CD8-positive, alpha-beta memory T cell (primary cell): ENCODE data around the gene TC2N. TPM values are rescaled to one million over a fixed set of nuclear protein-coding genes. Genes with fewer than 3 reads are reported as not detected.
"Not testable (repeated sequence)": the region's sequence is repeated elsewhere in the genome, so short reads cannot be mapped to it uniquely, and the experiment has no call there.

ENCODE experiments used
- CTCF ChIA-PET: fragments of 350-600 bp; sonication (Branson Sonifier 250); formaldehyde crosslinking; loops from one replicate; lab custom pipeline; 2021; ENCODE audit warnings: antibody characterized with exemption; lab: Charles Lee
- POLR2A ChIA-PET: fragments of 350-600 bp; sonication (Branson Sonifier 250); formaldehyde crosslinking; loops from one replicate; lab custom pipeline; 2021; ENCODE audit warnings: antibody characterized with exemption; lab: Charles Lee
- DNase-seq, 5 donors: peaks; one replicate each; pipeline versions ENCODE4 v3.0.0 to v3.0.0-alpha.2; 2020 to 2022; ENCODE audit warnings: mixed read lengths in 1 of 5
- H3K27ac ChIP-seq: one replicate; pipeline ENCODE4 v1.7.0; 2013; ENCODE audit warnings: low read depth, mild to moderate bottlenecking, low read length, moderate library complexity
- H3K27me3 ChIP-seq: 2 replicates; pipeline ENCODE4 v1.7.0; 2013; ENCODE audit warnings: low read length, mild to moderate bottlenecking; ENCODE audit not compliant: insufficient read depth, poor library complexity, severe bottlenecking
- H3K36me3 ChIP-seq: 2 replicates; pipeline ENCODE4 v1.7.0; 2013; ENCODE audit warnings: mild to moderate bottlenecking, low read length, moderate library complexity; ENCODE audit not compliant: insufficient read depth
- H3K4me1 ChIP-seq: 2 replicates; pipeline ENCODE4 v1.7.0; 2013; ENCODE audit warnings: mild to moderate bottlenecking, low read length, moderate library complexity; ENCODE audit not compliant: insufficient read depth
- H3K4me3 ChIP-seq: 2 replicates; pipeline ENCODE4 v1.7.0; 2013; ENCODE audit warnings: mild to moderate bottlenecking, low read length
- H3K9me3 ChIP-seq: 2 replicates; pipeline ENCODE4 v1.7.0; 2013; ENCODE audit warnings: mild to moderate bottlenecking, low read length
- H3K27ac Mint-ChIP-seq, 8 donors: one replicate each; pipeline ENCODE4 v1.8.0; 2020 to 2021; ENCODE audit warnings: mixed read lengths in 8 of 8, mild to moderate bottlenecking in 6 of 8, inconsistent platforms in 3 of 8, moderate library complexity in 3 of 8
- H3K27me3 Mint-ChIP-seq, 2 donors: one replicate each; pipeline ENCODE4 v1.8.0; 2020 to 2021; ENCODE audit warnings: mixed read lengths in 2 of 2, mild to moderate bottlenecking in 1 of 2, moderate library complexity in 1 of 2
- H3K36me3 Mint-ChIP-seq, 3 donors: one replicate each; pipeline ENCODE4 v1.8.0; 2020 to 2021; ENCODE audit warnings: mixed read lengths in 3 of 3, inconsistent platforms in 1 of 3, mild to moderate bottlenecking in 1 of 3
- H3K4me1 Mint-ChIP-seq, 3 donors: one replicate each; pipeline ENCODE4 v1.8.0; 2020 to 2021; ENCODE audit warnings: mixed read lengths in 3 of 3, inconsistent platforms in 1 of 3, mild to moderate bottlenecking in 1 of 3
- H3K4me3 Mint-ChIP-seq, 7 donors: one replicate each; pipeline ENCODE4 v1.8.0; 2020 to 2021; ENCODE audit warnings: mixed read lengths in 7 of 7, mild to moderate bottlenecking in 6 of 7, moderate library complexity in 4 of 7, inconsistent platforms in 2 of 7
- H3K9me3 Mint-ChIP-seq, 5 donors: one replicate each; pipeline ENCODE4 v1.8.0; 2020 to 2022; ENCODE audit warnings: mixed read lengths in 5 of 5, mild to moderate bottlenecking in 3 of 5, moderate library complexity in 2 of 5, inconsistent platforms in 1 of 5
- polyA plus RNA-seq: library from polyadenylated mRNA; unstranded; fragments of 300-500 nt; fragmentation: Illumina TruSeq; gene quantifications from one replicate; pipeline ENCODE4 v1.2.3, GENCODE V29; 2021
- total RNA-seq, 2 experiments: library from RNA; stranded (reverse); gene quantifications; one replicate each; pipeline ENCODE4 v1.2.3, GENCODE V29; 2021

TC2N gene
- total and polyA plus RNA-seq, 3 experiments from 2014 or later, result 43.1 to 228 (median 45.2) TPM

DNA sequence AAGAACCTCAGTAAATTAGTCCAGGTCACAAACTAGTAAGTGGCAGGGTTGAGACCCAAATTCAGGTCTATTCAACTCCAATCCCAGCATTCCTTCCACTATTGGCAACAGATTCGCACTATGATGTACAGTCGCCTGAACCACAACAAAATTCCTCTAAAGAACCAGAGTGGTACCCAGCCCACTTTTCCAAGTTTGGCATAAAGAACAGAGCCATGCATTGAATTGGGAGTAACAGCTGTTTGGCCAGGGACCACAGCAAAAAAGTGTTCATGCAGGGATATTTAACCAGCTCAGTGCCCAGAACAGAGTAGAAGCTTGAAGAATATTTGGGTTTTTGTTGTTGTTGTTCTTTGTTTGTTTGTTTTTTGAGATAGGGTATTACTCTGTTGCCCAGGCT, 9.7 kb downstream of the TC2N start:
- CTCF ChIA-PET, result no interaction called here
- Histone ChIP-seq H3K9me3 (no peaks in the 10 kb centered on the region), H3K4me1 (peaks cover 95% of the 10 kb centered on the region), H3K27ac (no peak overlapping the region), H3K27me3 (no peaks in the 10 kb centered on the region), H3K36me3 (peaks cover 48% of the 10 kb centered on the region), H3K4me3 (no peak overlapping the region)
- Mint-ChIP-seq H3K4me3 (peak overlapping the region in 4 of 7 donors; percentile 32 to 75 (median 66)), H3K27me3 (no peaks in the 10 kb centered on the region), H3K4me1 (peaks cover 87 to 99% (median 97%) of the 10 kb centered on the region in 3 donors), H3K9me3 (peaks cover 0 to 1% (median 0%) of the 10 kb centered on the region in 5 donors), H3K36me3 (peaks cover 31 to 83% (median 32%) of the 10 kb centered on the region in 3 donors), H3K27ac (peak overlapping the region; percentile 35 to 99 (median 90))
- POLR2A ChIA-PET, result interaction anchor here (0.6 to 1.8 kb wide), 2 partner anchors 10 to 73 kb away, joined by 7 to 13 read pairs; partner anchors contain the start of gene TC2N
- no peak for DNase-seq

- no peak for DNase-seq
- Histone ChIP-seq H3K27ac (no peak overlapping the region), H3K4me1 (peaks cover 77% of the 10 kb centered on the region), H3K9me3 (no peaks in the 10 kb centered on the region), H3K27me3 (no peaks in the 10 kb centered on the region), H3K4me3 (no peak overlapping the region), H3K36me3 (peaks cover 40% of the 10 kb centered on the region)
- peaks cover 76 to 94% (median 89%) of the 10 kb centered on the region in 3 donors for H3K4me1 Mint-ChIP-seq
- POLR2A ChIA-PET, result interaction anchor here (2.3 kb wide), 1 partner anchor 13 kb away, joined by 11 read pairs; the partner anchor contains the start of gene TC2N
- peak overlapping the region in 5 of 7 donors; percentile 1 to 76 (median 38) for H3K4me3 Mint-ChIP-seq
- peak overlapping the region; percentile 39 to 93 (median 85) for H3K27ac Mint-ChIP-seq
- CTCF ChIA-PET, result interaction anchor here (1.7 kb wide), 1 partner anchor 57 kb away, joined by 3 read pairs; no protein-coding TSS in a partner anchor
- peaks cover 0 to 1% (median 0%) of the 10 kb centered on the region in 5 donors for H3K9me3 Mint-ChIP-seq
- peaks cover 26 to 84% (median 29%) of the 10 kb centered on the region in 3 donors for H3K36me3 Mint-ChIP-seq
- H3K27me3 Mint-ChIP-seq, result no peaks in the 10 kb centered on the region
Observed at GRCh38 chr14:91854327-91854934, 12.9 kb downstream of the TC2N start.

- DNase-seq, result no peak
- no peaks in the 10 kb centered on the region for H3K27me3 ChIP-seq
- H3K27me3 Mint-ChIP-seq, result no peaks in the 10 kb centered on the region
- H3K4me1 ChIP-seq, result peaks cover 53% of the 10 kb centered on the region
- peaks cover 70 to 92% (median 83%) of the 10 kb centered on the region in 3 donors for H3K4me1 Mint-ChIP-seq
- H3K4me3 ChIP-seq, result no peak overlapping the region
- peaks cover 31% of the 10 kb centered on the region for H3K36me3 ChIP-seq
- H3K27ac ChIP-seq, result no peak overlapping the region
- no peaks in the 10 kb centered on the region for H3K9me3 ChIP-seq
- H3K9me3 Mint-ChIP-seq, result no peaks in the 10 kb centered on the region
- ChIA-PET POLR2A (interaction anchor here (0.7 to 1.0 kb wide), 2 partner anchors 15 to 25 kb away, joined by 3 to 5 read pairs; no protein-coding TSS in a partner anchor), CTCF (no interaction called here)
- H3K27ac Mint-ChIP-seq, result peak overlapping the region in 6 of 8 donors; percentile 33 to 96 (median 51)
- peaks cover 27 to 84% (median 30%) of the 10 kb centered on the region in 3 donors for H3K36me3 Mint-ChIP-seq
- H3K4me3 Mint-ChIP-seq, result no peak overlapping the region
Observed at GRCh38 chr14:91851563-91851962, 15.8 kb downstream of the TC2N start.

- no peak overlapping the region for H3K27ac ChIP-seq
- peak overlapping the region in 7 of 8 donors; percentile 11 to 96 (median 48) for H3K27ac Mint-ChIP-seq
- no peaks in the 10 kb centered on the region for H3K27me3 Mint-ChIP-seq
- ChIA-PET CTCF (interaction anchor here (0.9 to 1.1 kb wide), 3 partner anchors 10 to 63 kb away, joined by 3 read pairs; no protein-coding TSS in a partner anchor), POLR2A (interaction anchor here (0.5 kb wide), 1 partner anchor 17 kb away, joined by 4 read pairs; no protein-coding TSS in a partner anchor)
- no peak overlapping the region for H3K4me3 Mint-ChIP-seq
- peaks cover 58 to 89% (median 76%) of the 10 kb centered on the region in 3 donors for H3K4me1 Mint-ChIP-seq
- no peak overlapping the region for H3K4me3 ChIP-seq
- H3K36me3 ChIP-seq, result peaks cover 22% of the 10 kb centered on the region
- peaks cover 22 to 85% (median 29%) of the 10 kb centered on the region in 3 donors for H3K36me3 Mint-ChIP-seq
- no peak for DNase-seq
- no peaks in the 10 kb centered on the region for H3K27me3 ChIP-seq
- H3K4me1 ChIP-seq, result peaks cover 29% of the 10 kb centered on the region
- no peaks in the 10 kb centered on the region for H3K9me3 Mint-ChIP-seq
- H3K9me3 ChIP-seq, result no peaks in the 10 kb centered on the region
Observed at GRCh38 chr14:91848504-91849001, 18.8 kb downstream of the TC2N start.

DNA sequence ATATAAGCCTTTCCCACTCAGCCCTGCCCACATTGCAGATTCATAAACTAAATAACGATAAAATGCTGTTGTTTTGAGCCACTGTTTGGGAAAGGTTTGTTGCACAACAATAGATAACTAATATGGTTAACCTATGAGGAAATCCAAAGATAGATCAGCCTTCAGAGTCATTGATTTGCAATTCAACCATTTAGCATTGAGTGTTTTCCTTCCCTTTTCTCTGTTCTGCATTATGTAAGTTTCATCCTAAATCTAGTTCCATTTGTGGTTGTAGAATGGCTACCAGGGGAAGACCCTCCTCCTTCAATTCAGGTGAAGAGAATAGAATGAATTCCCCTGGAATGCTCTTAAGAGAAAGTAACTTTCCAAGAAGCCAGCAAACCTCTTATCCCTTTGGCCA, 19.6 kb downstream of the TC2N start:
- H3K27me3 ChIP-seq, result no peaks in the 10 kb centered on the region
- peaks cover 24% of the 10 kb centered on the region for H3K36me3 ChIP-seq
- no peaks in the 10 kb centered on the region for H3K9me3 ChIP-seq
- H3K9me3 Mint-ChIP-seq, result no peaks in the 10 kb centered on the region
- DNase-seq, result no peak
- peaks cover 26 to 85% (median 30%) of the 10 kb centered on the region in 3 donors for H3K36me3 Mint-ChIP-seq
- H3K4me1 Mint-ChIP-seq, result peaks cover 58 to 89% (median 76%) of the 10 kb centered on the region in 3 donors
- ChIA-PET POLR2A (interaction anchor here (0.5 kb wide), 1 partner anchor 18 kb away, joined by 4 read pairs; no protein-coding TSS in a partner anchor), CTCF (no interaction called here)
- H3K27ac ChIP-seq, result no peak overlapping the region
- H3K27me3 Mint-ChIP-seq, result no peaks in the 10 kb centered on the region
- H3K4me3 Mint-ChIP-seq, result no peak overlapping the region
- H3K4me3 ChIP-seq, result no peak overlapping the region
- peaks cover 26% of the 10 kb centered on the region for H3K4me1 ChIP-seq
- H3K27ac Mint-ChIP-seq, result peak overlapping the region in 4 of 8 donors; percentile 15 to 66 (median 26)

- no peaks in the 10 kb centered on the region for H3K9me3 Mint-ChIP-seq
- H3K4me3 Mint-ChIP-seq, result no peak overlapping the region
- H3K27ac ChIP-seq, result no peak overlapping the region
- peaks cover 66 to 91% (median 81%) of the 10 kb centered on the region in 3 donors for H3K4me1 Mint-ChIP-seq
- no peaks in the 10 kb centered on the region for H3K9me3 ChIP-seq
- ChIA-PET POLR2A (interaction anchor here (0.5 to 1.2 kb wide), 4 partner anchors 18 to 53 kb away, joined by 3 to 4 read pairs (median 3); no protein-coding TSS in a partner anchor), CTCF (interaction anchor here (1.0 kb wide), 1 partner anchor 20 kb away, joined by 4 read pairs; no protein-coding TSS in a partner anchor)
- H3K27ac Mint-ChIP-seq, result peak overlapping the region in 4 of 8 donors; percentile 18 to 91 (median 67)
- no peak overlapping the region for H3K4me3 ChIP-seq
- H3K36me3 ChIP-seq, result peaks cover 21% of the 10 kb centered on the region
- DNase-seq, result no peak
- H3K27me3 Mint-ChIP-seq, result no peaks in the 10 kb centered on the region
- peaks cover 41% of the 10 kb centered on the region for H3K4me1 ChIP-seq
- no peaks in the 10 kb centered on the region for H3K27me3 ChIP-seq
- H3K36me3 Mint-ChIP-seq, result peaks cover 19 to 85% (median 27%) of the 10 kb centered on the region in 3 donors
Observed at GRCh38 chr14:91845652-91846051, 21.7 kb downstream of the TC2N start.

DNA sequence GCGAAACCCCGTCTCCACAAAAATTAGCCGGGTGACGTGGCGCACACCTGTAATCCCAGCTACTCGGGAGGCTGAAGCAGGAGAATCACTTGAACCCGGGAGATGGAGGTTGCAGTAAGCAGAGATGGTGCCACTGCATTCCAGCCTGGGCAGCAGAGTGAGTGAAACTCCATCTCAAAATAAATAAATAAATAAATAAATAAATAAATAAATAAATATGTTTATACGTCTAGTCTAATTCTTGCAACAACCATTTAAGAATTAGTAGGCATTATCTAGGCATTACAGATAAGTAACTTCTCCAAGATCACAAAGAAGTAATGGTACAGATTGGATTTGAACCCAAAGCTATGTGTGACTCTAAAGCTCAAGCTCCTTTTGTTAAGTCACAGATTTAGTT, 22.3 kb downstream of the TC2N start:
- Histone ChIP-seq H3K4me1 (peaks cover 42% of the 10 kb centered on the region), H3K36me3 (peaks cover 26% of the 10 kb centered on the region)
- H3K27me3 ChIP-seq, H3K9me3 ChIP-seq, H3K9me3 Mint-ChIP-seq, H3K27ac ChIP-seq, H3K27me3 Mint-ChIP-seq, DNase-seq, H3K4me3 Mint-ChIP-seq, H3K4me3 ChIP-seq, H3K27ac Mint-ChIP-seq: not testable (repeated sequence)
- Mint-ChIP-seq H3K36me3 (peaks cover 25 to 85% (median 32%) of the 10 kb centered on the region in 3 donors), H3K4me1 (peaks cover 68 to 92% (median 81%) of the 10 kb centered on the region in 3 donors)
- ChIA-PET POLR2A (interaction anchor here (0.8 kb wide), 1 partner anchor 19 kb away, joined by 3 read pairs; no protein-coding TSS in a partner anchor), CTCF (interaction anchor here (1.0 kb wide), 1 partner anchor 20 kb away, joined by 4 read pairs; no protein-coding TSS in a partner anchor)
